ENCODE measurements around the gene TEAD4.

DNA sequence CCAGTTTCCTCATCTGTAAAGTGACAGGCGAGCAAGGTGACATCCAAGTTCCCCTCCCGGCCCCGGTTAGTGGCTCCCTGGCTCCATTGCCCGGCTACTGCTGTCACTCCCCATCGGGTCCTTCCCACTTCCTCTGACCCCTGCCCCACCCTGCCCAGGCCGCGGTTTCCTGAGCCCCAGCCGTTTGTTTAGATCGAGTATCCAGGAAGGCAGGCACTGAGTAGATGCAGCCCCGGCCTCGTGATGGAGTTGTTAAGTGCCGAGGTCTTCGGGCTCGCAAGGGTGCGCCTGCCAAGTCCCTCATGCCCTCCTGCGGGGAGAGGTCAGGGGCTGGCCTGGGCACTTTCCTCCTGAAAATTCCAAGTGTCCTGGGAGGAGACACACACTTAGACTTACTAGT lies 55.4 kb downstream of the TEAD4 start:
- TF ChIP-seq POLR2A (IDR thresholded peaks at IDR 0.05), result no peak
- TF ChIP-seq, protein P1, sequence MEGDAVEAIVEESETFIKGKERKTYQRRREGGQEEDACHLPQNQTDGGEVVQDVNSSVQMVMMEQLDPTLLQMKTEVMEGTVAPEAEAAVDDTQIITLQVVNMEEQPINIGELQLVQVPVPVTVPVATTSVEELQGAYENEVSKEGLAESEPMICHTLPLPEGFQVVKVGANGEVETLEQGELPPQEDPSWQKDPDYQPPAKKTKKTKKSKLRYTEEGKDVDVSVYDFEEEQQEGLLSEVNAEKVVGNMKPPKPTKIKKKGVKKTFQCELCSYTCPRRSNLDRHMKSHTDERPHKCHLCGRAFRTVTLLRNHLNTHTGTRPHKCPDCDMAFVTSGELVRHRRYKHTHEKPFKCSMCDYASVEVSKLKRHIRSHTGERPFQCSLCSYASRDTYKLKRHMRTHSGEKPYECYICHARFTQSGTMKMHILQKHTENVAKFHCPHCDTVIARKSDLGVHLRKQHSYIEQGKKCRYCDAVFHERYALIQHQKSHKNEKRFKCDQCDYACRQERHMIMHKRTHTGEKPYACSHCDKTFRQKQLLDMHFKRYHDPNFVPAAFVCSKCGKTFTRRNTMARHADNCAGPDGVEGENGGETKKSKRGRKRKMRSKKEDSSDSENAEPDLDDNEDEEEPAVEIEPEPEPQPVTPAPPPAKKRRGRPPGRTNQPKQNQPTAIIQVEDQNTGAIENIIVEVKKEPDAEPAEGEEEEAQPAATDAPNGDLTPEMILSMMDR (IDR thresholded peaks at IDR 0.05), result no peak

All from thyroid gland (tissue), 4 donors.